Activated CD4-positive, CD25-positive, alpha-beta regulatory T cell (primary cell): ENCODE results near the gene DDX25.

Experiments used
- DNase-seq, 4 experiments: peaks; one replicate each; lab custom pipeline; 2025; lab: John Stamatoyannopoulos, UW

DDX25 gene

GRCh38 chr11:125950696-125951651, 46.7 kb downstream of the DDX25 start:
- DNase-seq: no peak

- DNase-seq: no peak
Observed at GRCh38 chr11:125951731-125952130, 47.4 kb downstream of the DDX25 start.

GRCh38 chr11:125952559-125952958, 48.3 kb downstream of the DDX25 start:
- no peak for DNase-seq

GRCh38 chr11:125952973-125953372, 48.7 kb downstream of the DDX25 start:
- DNase-seq: no peak

GRCh38 chr11:125953401-125953935, 49.2 kb downstream of the DDX25 start:
- no peak for DNase-seq

GRCh38 chr11:125954123-125954944, 50.0 kb downstream of the DDX25 start:
- no peak for DNase-seq

- no peak for DNase-seq
Observed at GRCh38 chr11:125954945-125955640, 50.8 kb downstream of the DDX25 start.

- no peak for DNase-seq
Observed at GRCh38 chr11:125955856-125956255, 51.5 kb downstream of the DDX25 start.

GRCh38 chr11:125956391-125957134, 52.3 kb downstream of the DDX25 start:
- DNase-seq: no peak

GRCh38 chr11:125957618-125958332, 53.5 kb downstream of the DDX25 start:
- DNase-seq: no peak

GRCh38 chr11:125958872-125959400, 54.6 kb downstream of the DDX25 start:
- DNase-seq: no peak

GRCh38 chr11:125959511-125959910, 55.2 kb downstream of the DDX25 start:
- no peak for DNase-seq

- DNase-seq: no peak
Observed at GRCh38 chr11:125959931-125960330, 55.6 kb downstream of the DDX25 start.

- DNase-seq: no peak
Observed at GRCh38 chr11:125960771-125961170, 56.5 kb downstream of the DDX25 start.

GRCh38 chr11:125967515-125967914, 63.2 kb downstream of the DDX25 start:
- no peak for DNase-seq

- DNase-seq: no peak
Observed at GRCh38 chr11:125968354-125968753, 64.0 kb downstream of the DDX25 start.

- DNase-seq: no peak
Observed at GRCh38 chr11:125971618-125972017, 67.3 kb downstream of the DDX25 start.

- no peak for DNase-seq
Observed at GRCh38 chr11:125974284-125974683, 70.0 kb downstream of the DDX25 start.

GRCh38 chr11:125975634-125976033, 71.3 kb downstream of the DDX25 start:
- DNase-seq: no peak

- no peak for DNase-seq
Observed at GRCh38 chr11:125976156-125976555, 71.8 kb downstream of the DDX25 start.
